ENCODE measurements around the gene STK32B. TPM values are rescaled to one million over a fixed set of nuclear protein-coding genes. Genes with fewer than 3 reads are reported as not detected.

Gene STK32B
- total and polyA plus RNA-seq, 8 donors = 0.55 to 6.6 (median 1.6) TPM

DNA sequence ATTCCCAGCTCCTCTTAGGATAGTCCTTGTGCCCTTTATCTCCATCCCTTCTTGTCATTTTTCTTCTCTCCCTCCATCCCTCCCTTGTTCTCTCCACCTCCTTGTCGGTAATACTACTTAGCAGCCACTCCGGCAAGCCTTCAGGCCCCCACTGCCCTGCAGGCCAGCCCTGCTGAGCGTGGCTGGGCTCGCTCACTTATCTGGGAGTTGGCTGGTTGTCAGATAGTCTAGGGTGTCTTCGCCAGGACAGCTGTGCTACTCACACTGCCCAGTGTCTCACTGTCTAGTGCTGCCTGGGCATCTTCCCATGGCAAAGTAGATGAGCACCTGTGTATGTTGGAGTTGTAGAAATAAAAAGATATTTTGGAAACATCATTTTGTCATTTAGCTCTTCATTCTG lies 75.0 kb downstream of the STK32B start:
- DNase-seq (no peak), FAIRE-seq (no peak), ATAC-seq (no peak)
- 62 to 74% methylated on average over 5 of the region's 5 CpGs for WGBS, 2 donors
- H3K4me1 ChIP-seq = no peaks in the 10 kb centered on the region
- intact Hi-C loops (cut with DNase I) = no loop called here
- H3K36me3 ChIP-seq = no peaks in the 10 kb centered on the region
- H3K9me3 ChIP-seq = no peaks in the 10 kb centered on the region
- no peak for TF ChIP-seq CTCF (IDR thresholded peaks at IDR 0.05)
- no peaks in the 10 kb centered on the region for H3K27me3 ChIP-seq
- H3K4me3 ChIP-seq = no peak overlapping the region
- no peak overlapping the region for H3K27ac ChIP-seq

DNA sequence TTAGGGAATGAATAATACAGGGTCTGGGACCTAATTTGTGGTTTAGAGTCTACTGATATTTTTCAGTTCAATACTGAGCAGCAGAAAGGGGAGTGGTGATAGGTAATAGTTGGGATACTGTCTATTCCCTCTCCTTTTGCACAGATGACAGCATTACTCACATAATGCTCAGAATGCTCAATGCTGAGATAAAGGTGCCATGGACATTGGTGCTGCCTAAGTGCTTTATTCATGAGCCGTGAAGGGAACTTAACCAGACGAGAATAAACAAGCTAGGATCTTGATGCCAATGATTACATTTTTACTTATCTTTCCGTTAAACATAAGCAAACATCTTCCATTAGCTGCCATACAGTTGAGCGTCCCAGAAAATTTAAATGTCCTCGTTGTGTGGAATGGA lies 75.6 kb downstream of the STK32B start:
- intact Hi-C loops (cut with DNase I) = no loop called here
- no peaks in the 10 kb centered on the region for H3K27me3 ChIP-seq
- no peaks in the 10 kb centered on the region for H3K36me3 ChIP-seq
- H3K9me3 ChIP-seq = no peaks in the 10 kb centered on the region
- FAIRE-seq = no peak
- peak in 2 of 4 donors; percentile 22 to 56 for ATAC-seq
- no peaks in the 10 kb centered on the region for H3K4me1 ChIP-seq
- no peak for DNase-seq
- whole genome bisulfite sequencing, 2 donors = 53 to 60% methylated on average over 5 of the region's 5 CpGs
- H3K27ac ChIP-seq = no peak overlapping the region
- TF ChIP-seq CTCF (IDR thresholded peaks at IDR 0.05) = no peak
- no peak overlapping the region for H3K4me3 ChIP-seq

DNA sequence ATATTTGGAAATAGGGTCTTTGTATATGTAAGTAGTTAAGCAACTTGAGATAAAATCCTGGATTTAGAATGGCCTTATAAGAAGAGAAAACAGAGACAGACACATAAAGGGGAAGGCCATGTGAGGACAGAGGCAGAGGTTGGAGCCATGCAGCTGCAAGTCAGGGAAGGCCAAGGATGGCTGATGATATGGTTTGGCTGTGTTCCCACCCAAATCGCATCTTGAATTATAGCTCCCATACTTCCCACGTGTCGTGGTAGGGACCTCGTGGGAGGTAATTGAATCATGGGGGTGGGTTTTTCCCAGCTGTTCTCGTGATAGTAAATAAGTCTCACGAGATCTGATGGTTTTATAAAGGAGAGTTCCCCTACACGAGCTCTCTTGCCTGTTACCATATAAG lies 76.3 kb downstream of the STK32B start:
- FAIRE-seq = no peak
- no peak overlapping the region for H3K4me3 ChIP-seq
- H3K27ac ChIP-seq = no peak overlapping the region
- H3K4me1 ChIP-seq = no peaks in the 10 kb centered on the region
- no peaks in the 10 kb centered on the region for H3K36me3 ChIP-seq
- WGBS, 2 donors = 60 to 74% methylated on average over 7 of the region's 7 CpGs
- no peak for DNase-seq
- no peaks in the 10 kb centered on the region for H3K27me3 ChIP-seq
- intact Hi-C loops (cut with DNase I) = no loop called here
- no peak for ATAC-seq
- H3K9me3 ChIP-seq = no peaks in the 10 kb centered on the region
- no peak for TF ChIP-seq CTCF (IDR thresholded peaks at IDR 0.05)

DNA sequence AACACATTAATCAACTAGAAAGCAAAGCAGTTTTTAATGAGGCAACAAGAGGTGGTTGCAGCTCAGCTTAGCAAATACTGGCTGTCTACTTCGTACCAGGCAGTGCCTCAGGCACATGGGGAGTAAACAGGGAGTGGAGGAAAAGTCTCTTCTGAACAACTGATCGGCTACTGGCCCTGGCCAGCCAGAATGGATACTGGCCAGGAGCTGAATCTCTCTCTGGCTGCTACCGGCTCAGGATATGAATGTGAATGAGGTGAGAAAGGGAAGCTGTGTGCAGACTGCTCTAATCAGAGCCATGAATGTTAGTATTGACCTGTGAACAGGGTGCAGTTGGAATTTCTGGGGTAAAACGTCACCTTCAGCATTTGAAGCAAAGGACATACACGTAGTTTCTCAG lies 77.3 kb downstream of the STK32B start:
- intact Hi-C loops (cut with DNase I) = no loop called here
- no peak for FAIRE-seq
- Histone ChIP-seq H3K27me3 (no peaks in the 10 kb centered on the region), H3K4me1 (no peaks in the 10 kb centered on the region), H3K36me3 (no peaks in the 10 kb centered on the region), H3K4me3 (no peak overlapping the region), H3K27ac (peak overlapping the region in 1 of 4 donors; percentile 6), H3K9me3 (no peaks in the 10 kb centered on the region)
- WGBS, 2 donors = 14% methylated on average over 5 of the region's 5 CpGs
- no peak for TF ChIP-seq CTCF (IDR thresholded peaks at IDR 0.05)
- DNase-seq = no peak
- peak in 3 of 4 donors; percentile 56 to 65 (median 59) for ATAC-seq

- intact Hi-C loops (cut with DNase I) = no loop called here
- no peak for TF ChIP-seq CTCF (IDR thresholded peaks at IDR 0.05)
- no peak for DNase-seq
- H3K4me1 ChIP-seq = peaks cover 0 to 12% (median 8%) of the 10 kb centered on the region in 3 donors
- H3K27ac ChIP-seq = no peak overlapping the region
- ATAC-seq = no peak
- FAIRE-seq = no peak
- no peak overlapping the region for H3K4me3 ChIP-seq
- H3K9me3 ChIP-seq = no peaks in the 10 kb centered on the region
- WGBS, 2 donors = 83 to 88% methylated on average over 2 of the region's 2 CpGs
- H3K27me3 ChIP-seq = no peaks in the 10 kb centered on the region
- no peaks in the 10 kb centered on the region for H3K36me3 ChIP-seq
These were observed 81.9 kb downstream of the STK32B start for GRCh38 chr4:5133201-5133600.
